SU-DHL-6 (cell line): ENCODE results near the gene C16orf89.

Source experiments
- H2AFZ ChIP-seq: fragments of 200-600 bp; sonication (generic); 2 replicates; pipeline ENCODE4 v1.6.1; 2014; ENCODE audit warnings: low read depth, mild to moderate bottlenecking, moderate library complexity, mixed read lengths, antibody characterized with exemption, low read length; ENCODE audit not compliant: severe bottlenecking
- H3F3A ChIP-seq: fragments of 200-600 bp; shearing (Covaris generic); 2 replicates; pipeline ENCODE4 v1.6.0; 2016; ENCODE audit warnings: antibody characterized with exemption, mild to moderate bottlenecking; ENCODE audit not compliant: insufficient read depth
- H3K27ac ChIP-seq: fragments of 200-600 bp; sonication (generic); 2 replicates; pipeline ENCODE4 v1.5.1; 2016; ENCODE audit warnings: low read depth, mild to moderate bottlenecking, low read length, moderate library complexity, mixed read lengths
- H3K27me3 ChIP-seq: fragments of 200-600 bp; sonication (generic), shearing (Covaris generic); 2 replicates; pipeline ENCODE4 v1.6.0; 2014; ENCODE audit warnings: mild to moderate bottlenecking, low read length
- H3K36me3 ChIP-seq: fragments of 200-600 bp; sonication (generic); 2 replicates; pipeline ENCODE4 v1.6.1; 2014; ENCODE audit warnings: mild to moderate bottlenecking, low read length, mixed read lengths
- H3K4me2 ChIP-seq: fragments of 300-600, 200-600 bp; shearing (Covaris generic), sonication (generic); 2 replicates; pipeline ENCODE4 v1.6.0; 2014; ENCODE audit warnings: low read length, low read depth, mild to moderate bottlenecking; ENCODE audit not compliant: poor library complexity, severe bottlenecking
- H3K4me3 ChIP-seq: fragments of 200-600 bp; sonication (generic); 2 replicates; pipeline ENCODE4 v1.5.1; 2014; ENCODE audit warnings: antibody characterized with exemption, low read length, mild to moderate bottlenecking, mixed read lengths; ENCODE audit not compliant: insufficient read depth, poor library complexity, severe bottlenecking
- H3K79me2 ChIP-seq: fragments of 200-600 bp; sonication (generic); 2 replicates; pipeline ENCODE4 v1.6.1; 2014; ENCODE audit warnings: mild to moderate bottlenecking, low read length, moderate library complexity; ENCODE audit not compliant: insufficient read depth
- H3K9ac ChIP-seq: fragments of 200-600 bp; sonication (generic); 2 replicates; pipeline ENCODE4 v1.7.0; 2014; ENCODE audit warnings: mild to moderate bottlenecking, low read length
- H3K9me2 ChIP-seq: fragments of 200-600 bp; sonication (generic); replicated peaks from 2 replicates; pipeline ENCODE4 v1.6.1; 2014; ENCODE audit warnings: low read length; ENCODE audit not compliant: insufficient read depth
- H3K9me3 ChIP-seq: fragments of 200-600 bp; sonication (generic); 2 replicates; pipeline ENCODE4 v1.6.1; 2014; ENCODE audit warnings: low read length, mixed read lengths; ENCODE audit not compliant: insufficient read depth
- H4K20me1 ChIP-seq: fragments of 200-600 bp; sonication (generic); 2 replicates; pipeline ENCODE4 v1.6.1; 2014; ENCODE audit warnings: low read depth, mild to moderate bottlenecking, antibody characterized with exemption, low read length, moderate library complexity, mixed read lengths
- EZH2phosphoT487 ChIP-seq: fragments of 200-600 bp; sonication (generic), shearing (Covaris generic); conservative IDR thresholded peaks from 2 replicates; pipeline ENCODE4 v1.6.1; 2018; ENCODE audit warnings: mild to moderate bottlenecking, antibody characterized with exemption, low read length, moderate library complexity, mixed read lengths
- TF ChIP-seq, protein P1 (sequence below): fragments of 200-600 bp; sonication (generic); IDR thresholded peaks from one replicate; pipeline ENCODE4 v1.5.1; 2017; ENCODE audit warnings: antibody characterized with exemption, mild to moderate bottlenecking, low read length, moderate library complexity; ENCODE audit not compliant: insufficient read depth, poor library complexity, severe bottlenecking

The C16orf89 gene

DNA sequence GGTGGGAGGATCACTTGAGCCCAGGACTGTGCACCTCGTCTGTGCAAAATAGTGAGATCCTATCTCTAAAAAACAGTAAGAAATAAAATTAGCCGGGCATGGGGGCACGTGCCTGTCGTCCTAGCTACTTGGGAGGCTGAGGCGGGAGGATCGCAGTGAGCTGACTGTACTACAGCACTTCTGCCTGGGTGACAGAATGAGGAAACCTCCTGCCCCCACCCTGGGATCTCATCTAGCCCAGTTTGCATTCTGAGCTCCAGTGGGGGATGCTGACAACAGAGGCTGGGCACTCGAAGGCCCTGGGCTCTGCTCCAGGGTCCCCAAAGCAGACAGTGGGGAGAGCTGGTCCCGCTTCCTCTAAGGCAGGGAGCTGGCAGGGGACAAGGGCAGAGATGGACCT, 39.1 kb downstream of the C16orf89 start:
- H3K9me2 ChIP-seq, result no peaks in the 10 kb centered on the region
- no peaks in the 10 kb centered on the region for H3K36me3 ChIP-seq
- H4K20me1 ChIP-seq, result no peaks in the 10 kb centered on the region
- no peak overlapping the region for H3K4me3 ChIP-seq
- no peaks in the 10 kb centered on the region for H3F3A ChIP-seq
- H3K27ac ChIP-seq, result no peak overlapping the region
- H3K9ac ChIP-seq, result no peak overlapping the region
- no peak overlapping the region for H3K4me2 ChIP-seq
- H3K9me3 ChIP-seq, result no peaks in the 10 kb centered on the region
- no peaks in the 10 kb centered on the region for H3K79me2 ChIP-seq
- H3K27me3 ChIP-seq, result no peaks in the 10 kb centered on the region
- no peak overlapping the region for H2AFZ ChIP-seq
- TF ChIP-seq EZH2phosphoT487, result no peak
- TF ChIP-seq, protein P1, sequence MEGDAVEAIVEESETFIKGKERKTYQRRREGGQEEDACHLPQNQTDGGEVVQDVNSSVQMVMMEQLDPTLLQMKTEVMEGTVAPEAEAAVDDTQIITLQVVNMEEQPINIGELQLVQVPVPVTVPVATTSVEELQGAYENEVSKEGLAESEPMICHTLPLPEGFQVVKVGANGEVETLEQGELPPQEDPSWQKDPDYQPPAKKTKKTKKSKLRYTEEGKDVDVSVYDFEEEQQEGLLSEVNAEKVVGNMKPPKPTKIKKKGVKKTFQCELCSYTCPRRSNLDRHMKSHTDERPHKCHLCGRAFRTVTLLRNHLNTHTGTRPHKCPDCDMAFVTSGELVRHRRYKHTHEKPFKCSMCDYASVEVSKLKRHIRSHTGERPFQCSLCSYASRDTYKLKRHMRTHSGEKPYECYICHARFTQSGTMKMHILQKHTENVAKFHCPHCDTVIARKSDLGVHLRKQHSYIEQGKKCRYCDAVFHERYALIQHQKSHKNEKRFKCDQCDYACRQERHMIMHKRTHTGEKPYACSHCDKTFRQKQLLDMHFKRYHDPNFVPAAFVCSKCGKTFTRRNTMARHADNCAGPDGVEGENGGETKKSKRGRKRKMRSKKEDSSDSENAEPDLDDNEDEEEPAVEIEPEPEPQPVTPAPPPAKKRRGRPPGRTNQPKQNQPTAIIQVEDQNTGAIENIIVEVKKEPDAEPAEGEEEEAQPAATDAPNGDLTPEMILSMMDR, result no peak

GRCh38 chr16:5025171-5025632, 40.6 kb downstream of the C16orf89 start:
- Histone ChIP-seq H3K4me2 (no peak overlapping the region), H3K9me3 (no peaks in the 10 kb centered on the region), H4K20me1 (no peaks in the 10 kb centered on the region), H3K79me2 (no peaks in the 10 kb centered on the region), H3K9ac (no peak overlapping the region), H3K9me2 (no peaks in the 10 kb centered on the region), H2AFZ (no peak overlapping the region), H3K36me3 (no peaks in the 10 kb centered on the region), H3K27me3 (no peaks in the 10 kb centered on the region), H3F3A (no peaks in the 10 kb centered on the region), H3K27ac (no peak overlapping the region), H3K4me3 (no peak overlapping the region)
- TF ChIP-seq, protein P1, result no peak
- TF ChIP-seq EZH2phosphoT487, result no peak

DNA sequence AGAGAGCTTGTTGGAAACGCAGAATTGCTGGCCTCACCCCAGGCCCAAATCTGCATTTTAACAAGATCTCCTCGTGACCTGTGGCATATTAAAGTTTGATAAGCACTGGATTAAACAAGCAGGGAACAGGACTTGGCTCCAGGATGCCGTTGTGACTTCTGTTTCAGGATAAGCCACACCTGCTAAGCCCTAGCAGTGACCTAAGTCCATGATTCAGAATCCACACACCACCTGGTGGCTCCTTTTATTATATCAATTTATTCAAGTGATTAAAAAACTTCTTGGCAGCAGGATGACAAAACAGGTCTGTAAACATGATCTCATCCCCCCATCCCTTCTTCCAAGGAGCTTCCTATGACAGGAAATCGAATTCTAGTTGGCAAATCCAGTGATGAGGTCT, 41.1 kb downstream of the C16orf89 start:
- Histone ChIP-seq H3K9me2 (no peaks in the 10 kb centered on the region), H3K36me3 (no peaks in the 10 kb centered on the region), H3K9me3 (no peaks in the 10 kb centered on the region), H3K27me3 (no peaks in the 10 kb centered on the region), H3F3A (no peaks in the 10 kb centered on the region), H3K79me2 (no peaks in the 10 kb centered on the region), H2AFZ (no peak overlapping the region), H3K4me3 (no peak overlapping the region), H3K9ac (no peak overlapping the region), H4K20me1 (no peaks in the 10 kb centered on the region), H3K27ac (no peak overlapping the region), H3K4me2 (no peak overlapping the region)
- no peak for TF ChIP-seq EZH2phosphoT487

- Histone ChIP-seq H3K4me2 (no peak overlapping the region), H3K79me2 (no peaks in the 10 kb centered on the region), H3K27ac (no peak overlapping the region), H3F3A (no peaks in the 10 kb centered on the region), H3K27me3 (no peaks in the 10 kb centered on the region), H3K9me2 (no peaks in the 10 kb centered on the region), H3K36me3 (no peaks in the 10 kb centered on the region), H3K9ac (no peak overlapping the region), H3K9me3 (no peaks in the 10 kb centered on the region), H4K20me1 (no peaks in the 10 kb centered on the region), H3K4me3 (no peak overlapping the region), H2AFZ (no peak overlapping the region)
- no peak for TF ChIP-seq EZH2phosphoT487
- TF ChIP-seq, protein P1, result no peak
These were observed 43.2 kb downstream of the C16orf89 start for GRCh38 chr16:5022521-5022920.
